IPS-18c (cell line): ENCODE data around the gene UNC13C.

Experiments used
- H3K4me3 ChIP-seq: 2 replicates; pipeline ENCODE4 v1.7.0; 2013; ENCODE audit warnings: low read depth, mild to moderate bottlenecking, low read length, moderate library complexity; ENCODE audit not compliant: insufficient read depth
- H3K9me3 ChIP-seq: one replicate; pipeline ENCODE4 v1.6.1; 2013; ENCODE audit warnings: mild to moderate bottlenecking, low read length, moderate library complexity; ENCODE audit not compliant: control insufficient read depth, insufficient read depth

The UNC13C gene

DNA sequence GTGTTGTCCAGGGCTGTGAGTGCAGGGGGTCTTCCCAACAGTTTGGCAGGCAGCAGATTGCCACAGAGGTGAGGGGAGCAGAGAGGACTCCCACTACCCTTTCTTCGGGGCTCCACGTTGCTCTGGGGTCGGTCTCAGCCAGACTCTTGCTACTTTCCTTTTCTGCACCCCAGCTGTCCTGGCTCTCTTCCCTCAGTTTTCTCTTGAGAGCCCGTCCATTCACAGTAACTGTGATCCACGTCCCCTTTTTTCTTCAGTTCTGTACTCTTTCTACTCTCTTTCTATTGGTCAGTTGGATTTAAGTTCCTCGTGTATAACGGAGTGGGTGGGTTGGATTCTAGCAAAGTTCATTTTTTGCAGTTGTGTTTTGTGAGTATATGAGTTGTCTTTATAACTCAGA is 105.8 kb downstream of the UNC13C start:
- Histone ChIP-seq H3K9me3 (no peaks in the 10 kb centered on the region), H3K4me3 (no peak overlapping the region)

DNA sequence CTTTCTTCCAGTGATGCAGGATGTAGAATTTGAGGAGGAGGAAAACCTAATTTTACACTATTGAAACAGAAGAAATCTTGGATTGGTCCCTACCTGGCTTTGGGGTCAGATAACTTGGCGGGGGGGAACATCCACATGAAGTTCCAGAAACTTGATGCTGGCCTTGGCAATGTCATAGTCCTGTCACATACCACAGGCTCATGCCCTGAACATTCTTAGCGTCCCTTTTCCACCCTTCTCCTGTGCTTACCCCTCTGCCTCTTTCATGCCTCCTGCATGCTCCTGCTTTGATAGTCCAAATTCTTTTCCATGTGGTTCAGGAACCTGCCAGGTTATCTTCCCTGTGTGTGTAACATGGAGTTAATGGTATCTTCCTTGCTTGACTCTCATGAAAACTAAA is 110.6 kb downstream of the UNC13C start:
- Histone ChIP-seq H3K9me3 (no peaks in the 10 kb centered on the region), H3K4me3 (no peak overlapping the region)

DNA sequence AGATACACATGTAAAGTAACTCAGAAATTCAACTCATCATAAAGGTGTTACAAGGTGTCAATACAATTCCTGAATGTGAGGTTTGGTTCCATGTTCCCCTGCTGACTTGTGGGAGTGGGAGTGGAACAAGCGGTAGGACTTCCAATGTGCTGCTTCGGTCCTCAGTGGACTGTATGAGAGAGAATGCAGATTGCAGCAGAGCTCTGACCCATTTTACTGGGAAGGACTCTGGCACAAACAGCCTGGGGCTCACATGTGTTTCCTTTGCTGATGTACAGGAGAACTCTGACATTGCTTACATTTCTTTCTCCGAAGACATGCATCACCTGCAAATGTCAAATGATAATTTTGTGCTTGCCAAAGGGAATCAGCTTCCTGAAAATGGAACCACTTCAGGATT is 111.5 kb downstream of the UNC13C start:
- Histone ChIP-seq H3K4me3 (no peak overlapping the region), H3K9me3 (no peaks in the 10 kb centered on the region)

DNA sequence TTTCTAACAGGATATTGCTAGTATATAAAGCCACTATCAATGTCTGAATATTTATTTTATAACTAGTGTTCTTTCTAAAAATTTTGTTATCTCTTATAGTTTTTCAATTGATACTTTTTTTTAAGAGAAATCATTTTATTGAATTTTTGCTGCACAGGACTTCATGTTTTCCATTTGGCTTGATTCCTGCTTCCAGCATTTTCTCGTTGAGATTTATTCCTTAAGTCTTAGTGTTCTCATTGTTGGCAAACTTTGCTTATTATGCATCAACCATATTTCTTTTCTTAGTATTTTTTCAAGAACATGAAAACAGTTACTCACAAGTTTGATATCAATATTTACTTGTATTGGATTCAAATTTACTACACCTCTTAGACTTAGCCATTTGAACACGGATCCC is 113.4 kb downstream of the UNC13C start:
- H3K4me3 ChIP-seq, result no peak overlapping the region
- no peaks in the 10 kb centered on the region for H3K9me3 ChIP-seq

DNA sequence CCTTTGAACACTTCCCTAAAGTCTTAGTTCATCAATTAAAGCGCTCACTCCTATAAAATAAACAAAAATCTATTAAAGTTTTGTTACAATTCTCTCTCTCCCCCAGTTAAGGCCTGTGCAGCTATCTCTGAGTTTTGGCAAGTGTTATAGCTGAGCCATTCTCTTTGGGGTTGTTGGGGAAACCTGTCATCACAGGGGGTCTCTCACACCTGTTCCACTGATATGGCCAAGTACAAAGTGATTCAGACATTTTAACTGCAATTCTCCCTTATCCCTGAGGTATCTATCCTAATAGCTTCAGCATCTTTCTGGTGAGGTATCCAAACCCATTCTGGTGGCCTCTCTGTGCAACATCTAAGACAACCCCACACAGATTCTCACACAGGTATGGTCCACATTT is 116.4 kb downstream of the UNC13C start:
- Histone ChIP-seq H3K9me3 (no peaks in the 10 kb centered on the region), H3K4me3 (no peak overlapping the region)

DNA sequence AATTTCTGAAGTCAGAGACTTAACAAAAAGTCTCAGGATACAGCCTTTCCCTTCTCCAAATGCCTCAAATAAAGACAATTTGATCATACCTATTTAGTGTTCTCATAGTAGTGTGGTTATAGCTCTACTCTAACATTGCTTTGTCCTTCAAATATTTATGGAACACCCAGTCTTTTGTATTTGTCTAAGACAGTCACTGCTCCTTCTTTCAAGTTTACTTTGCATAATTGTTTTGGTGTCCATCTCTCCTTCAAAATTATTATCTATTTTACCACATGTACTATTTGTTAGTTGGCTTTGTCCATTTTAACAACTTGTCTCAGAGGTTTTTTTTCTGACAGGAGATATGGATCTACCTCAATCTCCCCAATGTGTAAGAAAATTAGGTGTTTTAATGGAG is 118.8 kb downstream of the UNC13C start:
- Histone ChIP-seq H3K4me3 (no peak overlapping the region), H3K9me3 (no peaks in the 10 kb centered on the region)

DNA sequence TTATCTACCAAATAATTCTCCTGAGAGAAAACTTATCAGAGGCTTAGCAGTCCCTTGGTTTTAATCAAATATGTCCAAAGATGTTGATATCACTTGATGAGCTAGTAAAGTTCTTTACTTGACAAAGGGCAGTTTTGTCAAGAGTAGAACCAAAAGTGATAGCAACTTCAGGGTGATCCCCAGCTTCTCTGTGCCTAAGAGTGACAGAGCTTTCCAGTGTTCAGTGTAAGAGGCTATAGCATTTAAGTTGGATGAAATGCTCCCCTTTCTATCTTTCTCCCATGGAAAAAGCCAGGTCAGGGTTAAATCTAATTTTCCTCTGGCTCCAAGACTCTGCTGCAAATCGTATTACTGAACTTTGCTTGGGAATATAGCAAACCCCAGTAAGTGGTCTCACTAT is 120.8 kb downstream of the UNC13C start:
- Histone ChIP-seq H3K4me3 (no peak overlapping the region), H3K9me3 (no peaks in the 10 kb centered on the region)

DNA sequence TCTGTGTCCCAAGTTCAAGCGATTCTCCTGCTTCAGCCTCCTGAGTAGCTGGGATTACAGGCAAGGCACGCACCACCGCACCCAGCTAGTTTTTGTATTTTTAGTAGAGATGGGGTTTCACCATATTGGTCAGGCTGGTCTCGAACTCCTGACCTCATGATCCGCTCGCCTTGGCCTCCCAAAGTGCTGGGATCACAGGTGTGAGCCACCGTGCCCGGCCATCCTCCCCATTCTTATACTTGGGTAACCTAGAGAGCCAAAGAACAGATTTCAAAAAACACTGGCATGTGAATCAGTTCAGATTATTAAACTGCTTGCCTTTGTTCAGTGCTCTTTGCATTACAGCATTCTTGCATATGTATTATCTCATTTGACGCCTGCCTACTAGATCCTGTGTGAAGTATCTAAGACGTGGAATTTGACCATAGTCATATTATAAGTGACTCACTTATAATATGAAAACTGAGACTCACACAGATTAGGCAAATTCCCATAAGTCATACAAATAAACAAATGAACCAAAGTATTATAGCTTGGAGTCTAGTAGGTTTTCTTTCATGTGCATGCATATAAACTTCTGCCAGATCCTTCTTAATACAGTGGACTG is 123.5 kb downstream of the UNC13C start:
- Histone ChIP-seq H3K9me3 (no peaks in the 10 kb centered on the region), H3K4me3 (no peak overlapping the region)

DNA sequence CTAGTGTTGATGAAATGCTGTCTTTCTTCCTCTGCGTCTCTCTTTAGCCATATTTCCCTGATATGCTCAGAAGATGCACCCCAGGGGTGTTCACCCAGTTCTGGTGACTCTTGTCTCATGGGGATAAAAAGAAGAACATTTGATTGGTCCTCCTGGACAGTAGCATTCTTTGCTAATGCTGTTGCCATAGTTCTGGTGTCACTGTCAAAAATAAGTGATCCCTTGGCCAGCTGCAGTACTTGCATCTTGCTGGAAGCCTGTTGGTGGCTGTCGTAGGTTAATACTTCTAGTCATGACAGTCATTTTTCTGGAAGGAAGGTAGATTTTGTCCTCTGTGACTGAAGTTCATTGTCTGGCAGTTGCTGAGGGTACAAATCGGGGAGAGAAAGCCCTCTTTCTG is 124.5 kb downstream of the UNC13C start:
- H3K9me3 ChIP-seq, result no peaks in the 10 kb centered on the region
- H3K4me3 ChIP-seq, result no peak overlapping the region

DNA sequence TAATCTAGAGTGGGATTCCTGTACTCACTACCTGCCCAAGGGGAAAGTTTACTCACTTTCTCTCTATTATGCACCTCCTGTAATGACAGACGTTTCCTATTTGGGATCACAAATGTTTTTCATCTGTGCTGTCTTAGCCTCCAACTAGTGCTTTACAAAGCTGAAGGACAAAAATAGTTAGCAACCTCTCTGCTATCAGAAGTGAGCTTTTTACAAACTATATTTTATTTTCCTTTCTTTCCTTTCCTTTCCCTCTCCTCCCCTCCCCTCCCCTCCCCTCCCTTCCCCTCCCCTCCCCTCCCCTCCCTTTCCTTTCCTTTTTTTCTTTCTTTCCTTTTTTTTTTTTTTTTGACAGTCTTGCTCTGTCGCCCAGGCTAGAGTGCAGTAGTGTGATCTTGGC is 130.8 kb downstream of the UNC13C start:
- H3K4me3 ChIP-seq, result no peak overlapping the region
- no peaks in the 10 kb centered on the region for H3K9me3 ChIP-seq

DNA sequence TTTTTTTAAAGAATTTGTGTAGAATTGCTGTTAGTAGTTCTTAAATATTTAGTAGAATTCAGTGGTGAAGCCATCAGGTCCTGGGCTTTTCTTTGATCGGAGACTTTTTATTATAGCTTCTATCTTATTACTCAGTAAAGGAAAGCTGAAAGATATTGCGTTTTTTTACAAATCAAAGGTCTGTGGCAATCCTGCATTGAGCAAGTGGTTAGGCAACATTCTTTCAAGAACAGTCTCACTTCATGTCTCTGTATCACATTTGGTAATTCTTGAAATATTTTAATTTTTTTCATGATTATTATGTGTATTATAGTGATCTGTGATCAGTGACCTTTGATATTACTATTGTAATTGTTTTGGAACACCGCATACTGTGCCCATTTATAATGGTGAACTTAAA is 140.8 kb downstream of the UNC13C start:
- Histone ChIP-seq H3K4me3 (no peak overlapping the region), H3K9me3 (no peaks in the 10 kb centered on the region)

DNA sequence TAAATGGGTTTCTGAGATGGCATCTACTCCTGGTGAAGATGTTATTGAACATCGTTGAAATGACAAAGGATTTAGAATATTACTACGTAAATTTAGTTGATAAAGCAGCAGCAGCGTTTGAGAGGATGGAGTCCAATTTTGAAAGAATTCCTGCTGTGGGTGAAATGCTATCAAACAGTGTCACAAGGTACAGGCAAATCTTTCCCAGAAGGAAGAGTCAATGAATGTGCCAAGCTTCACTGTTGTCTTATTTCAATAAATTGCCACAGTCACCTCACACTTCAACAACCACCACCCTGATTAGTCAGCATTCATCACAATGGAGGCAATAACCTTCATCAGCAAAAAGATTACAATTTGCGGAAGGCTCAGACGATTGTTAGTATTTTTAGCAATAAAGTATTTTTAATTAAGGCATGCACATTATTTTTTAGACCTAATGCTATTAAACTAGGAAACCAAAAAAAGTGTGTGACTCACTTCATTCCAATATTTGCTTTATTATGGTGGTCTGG is 142.8 kb downstream of the UNC13C start:
- no peaks in the 10 kb centered on the region for H3K9me3 ChIP-seq
- H3K4me3 ChIP-seq, result no peak overlapping the region

DNA sequence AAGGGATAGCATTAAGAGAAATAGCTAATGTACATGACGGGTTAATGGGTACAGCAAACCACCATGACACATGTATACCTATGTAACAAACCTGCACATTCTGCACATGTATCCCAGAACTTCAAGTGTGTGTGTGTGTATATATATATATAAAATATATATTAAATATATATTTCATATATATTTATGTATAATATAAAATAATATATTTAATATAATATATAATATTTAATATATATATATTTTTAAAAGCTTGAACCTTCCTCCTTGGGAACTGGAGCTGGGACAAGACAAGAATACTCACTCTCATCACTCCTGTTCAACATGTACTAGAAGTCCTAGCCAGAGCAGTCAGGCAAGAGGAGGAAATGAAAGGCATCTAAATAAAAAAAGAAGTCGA is 149.3 kb downstream of the UNC13C start:
- H3K9me3 ChIP-seq, result no peaks in the 10 kb centered on the region
- H3K4me3 ChIP-seq, result no peak overlapping the region

DNA sequence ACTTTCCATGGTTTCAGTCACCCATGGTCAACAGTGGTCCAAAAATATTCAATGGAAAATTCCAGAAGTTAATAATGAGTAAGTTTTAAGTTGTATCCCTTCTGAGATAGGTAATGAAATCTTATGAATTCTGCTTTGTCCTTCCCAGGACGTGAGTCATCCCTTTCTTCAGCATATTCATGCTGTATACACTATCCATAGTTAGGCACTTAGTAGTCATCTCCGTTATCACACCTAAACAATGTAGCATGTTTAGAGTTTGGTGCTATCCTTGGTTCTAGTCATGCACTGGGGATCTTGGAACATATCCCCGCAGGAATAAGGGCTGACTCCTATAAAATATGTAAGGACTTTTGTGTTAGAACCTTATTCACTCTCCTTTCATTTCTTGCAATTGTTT is 153.2 kb downstream of the UNC13C start:
- Histone ChIP-seq H3K9me3 (no peaks in the 10 kb centered on the region), H3K4me3 (no peak overlapping the region)

DNA sequence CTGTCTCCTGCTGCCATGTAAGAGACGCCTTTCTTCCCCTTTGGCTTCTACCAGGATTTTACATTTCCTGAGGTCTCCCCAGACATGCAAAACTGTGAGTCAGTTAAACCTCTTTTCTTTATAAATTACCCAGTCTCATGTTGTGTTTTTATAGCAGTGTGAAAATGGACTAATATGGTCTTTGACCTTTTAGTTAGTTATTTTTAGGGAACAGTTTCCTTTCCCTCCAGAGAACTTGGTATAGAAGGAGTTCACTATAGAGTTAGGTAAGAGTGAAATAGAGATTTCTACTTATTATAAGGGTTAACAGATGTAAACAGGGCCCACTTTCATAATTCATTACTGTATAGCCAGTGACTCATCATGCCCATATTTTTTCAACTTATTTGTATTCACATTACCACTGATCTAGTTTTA is 170.9 kb downstream of the UNC13C start:
- Histone ChIP-seq H3K9me3 (no peaks in the 10 kb centered on the region), H3K4me3 (no peak overlapping the region)

DNA sequence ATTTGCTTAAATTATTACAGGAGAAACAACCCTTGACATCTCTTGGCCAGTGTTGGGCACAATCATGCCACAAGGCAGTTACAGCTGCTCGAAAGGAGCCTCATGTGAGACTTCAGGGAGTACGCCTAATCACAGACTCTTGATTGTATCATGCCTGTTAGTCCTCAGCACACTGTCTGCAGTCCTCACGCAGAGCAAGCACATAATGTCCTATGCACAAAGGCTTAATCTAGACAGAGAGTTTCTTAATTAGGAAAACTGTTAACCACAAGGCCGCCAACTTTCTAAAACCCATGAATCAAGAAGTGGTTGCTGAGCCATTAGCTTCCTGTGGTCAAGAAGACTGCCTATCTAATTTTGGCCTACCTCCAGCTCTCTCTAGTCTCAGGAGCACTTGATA is 172.0 kb downstream of the UNC13C start:
- no peaks in the 10 kb centered on the region for H3K9me3 ChIP-seq
- H3K4me3 ChIP-seq, result no peak overlapping the region

DNA sequence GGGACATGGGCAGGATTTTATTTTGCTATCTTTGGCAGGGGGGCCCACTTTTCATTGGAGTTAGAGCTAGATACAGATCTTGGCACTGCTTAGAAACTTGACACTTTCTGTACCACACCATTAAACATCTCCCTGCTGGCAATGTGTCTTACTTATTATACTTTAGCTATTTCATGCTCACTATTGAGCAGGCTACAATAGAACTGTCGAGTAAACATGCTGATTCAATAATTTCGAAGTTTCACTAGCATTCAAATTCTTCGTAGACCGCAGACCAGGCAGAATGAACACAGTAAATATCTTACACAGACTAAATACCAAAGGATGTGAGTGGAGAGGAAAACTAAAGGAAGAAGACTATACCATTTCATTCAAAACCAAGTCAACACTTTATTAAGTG is 180.8 kb downstream of the UNC13C start:
- Histone ChIP-seq H3K9me3 (no peaks in the 10 kb centered on the region), H3K4me3 (no peak overlapping the region)

DNA sequence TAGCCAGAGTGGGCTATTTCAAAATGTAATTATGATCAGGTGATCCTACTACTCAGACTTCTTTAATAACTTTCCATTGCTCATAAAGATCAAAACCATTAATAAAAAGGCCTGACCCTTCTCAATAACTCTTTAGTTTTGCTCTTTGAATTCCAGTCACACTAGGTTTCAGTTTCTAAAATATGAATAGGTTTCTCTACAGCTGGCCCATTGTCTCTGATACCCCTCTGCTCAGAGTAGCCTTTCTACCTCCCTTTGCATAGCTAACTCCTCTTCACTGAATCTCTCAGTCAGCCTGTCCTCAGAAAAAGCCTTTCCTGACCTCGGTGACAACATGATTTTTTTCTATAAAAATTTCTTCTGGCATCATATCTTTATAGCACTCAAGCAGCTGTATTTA is 209.1 kb downstream of the UNC13C start:
- Histone ChIP-seq H3K4me3 (no peak overlapping the region), H3K9me3 (no peaks in the 10 kb centered on the region)

DNA sequence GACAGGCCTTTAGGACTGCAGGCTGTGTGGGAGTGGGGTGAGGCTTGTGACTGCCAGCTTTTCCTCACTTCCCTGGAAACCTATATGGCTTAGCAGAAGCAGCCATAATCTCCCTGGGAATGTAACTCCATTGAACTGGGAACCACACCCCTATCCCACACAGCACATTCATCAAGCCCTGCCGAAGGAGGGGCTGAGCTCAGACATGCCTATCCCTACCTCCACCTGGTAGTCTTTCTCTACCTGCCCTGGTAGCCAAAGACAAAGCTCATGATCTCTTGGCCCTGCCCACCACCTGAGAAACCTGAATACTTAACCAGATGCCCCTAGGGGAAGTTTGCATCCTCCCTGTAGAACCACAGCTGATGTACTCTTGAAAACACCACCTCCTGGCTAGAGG is 219.8 kb downstream of the UNC13C start:
- Histone ChIP-seq H3K9me3 (peaks cover 2% of the 10 kb centered on the region), H3K4me3 (no peak overlapping the region)
